ENCODE results near the gene ZNF33B.

Gene ZNF33B

DNA sequence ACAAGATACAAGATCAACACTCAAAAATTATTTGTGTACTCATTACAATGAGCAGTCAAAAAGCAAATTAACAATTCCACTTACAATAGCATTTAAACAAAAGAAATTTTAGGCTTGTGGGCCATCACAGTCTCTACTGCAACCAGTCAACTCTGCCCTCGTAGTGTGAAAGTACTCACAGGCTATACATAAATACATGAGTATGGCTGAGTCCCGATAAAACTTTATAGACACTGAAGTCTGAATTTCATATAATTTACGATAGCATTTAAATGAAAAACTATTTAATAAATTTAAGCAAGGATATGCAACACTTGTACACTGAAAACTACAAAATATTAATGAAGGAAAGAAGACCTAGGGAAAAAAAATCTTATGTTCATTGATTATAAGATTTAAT is 90.1 kb downstream of the ZNF33B start:
- H3K4me3 ChIP-seq (ENCODE audit: low read depth, low read length, poor library complexity, severe bottlenecking): no peak overlapping the region
- no peak overlapping the region for H3K4me2 ChIP-seq (ENCODE audit: low read length)
- H2AFZ ChIP-seq (ENCODE audit: low read length): no peak overlapping the region
- TF ChIP-seq, protein P1, sequence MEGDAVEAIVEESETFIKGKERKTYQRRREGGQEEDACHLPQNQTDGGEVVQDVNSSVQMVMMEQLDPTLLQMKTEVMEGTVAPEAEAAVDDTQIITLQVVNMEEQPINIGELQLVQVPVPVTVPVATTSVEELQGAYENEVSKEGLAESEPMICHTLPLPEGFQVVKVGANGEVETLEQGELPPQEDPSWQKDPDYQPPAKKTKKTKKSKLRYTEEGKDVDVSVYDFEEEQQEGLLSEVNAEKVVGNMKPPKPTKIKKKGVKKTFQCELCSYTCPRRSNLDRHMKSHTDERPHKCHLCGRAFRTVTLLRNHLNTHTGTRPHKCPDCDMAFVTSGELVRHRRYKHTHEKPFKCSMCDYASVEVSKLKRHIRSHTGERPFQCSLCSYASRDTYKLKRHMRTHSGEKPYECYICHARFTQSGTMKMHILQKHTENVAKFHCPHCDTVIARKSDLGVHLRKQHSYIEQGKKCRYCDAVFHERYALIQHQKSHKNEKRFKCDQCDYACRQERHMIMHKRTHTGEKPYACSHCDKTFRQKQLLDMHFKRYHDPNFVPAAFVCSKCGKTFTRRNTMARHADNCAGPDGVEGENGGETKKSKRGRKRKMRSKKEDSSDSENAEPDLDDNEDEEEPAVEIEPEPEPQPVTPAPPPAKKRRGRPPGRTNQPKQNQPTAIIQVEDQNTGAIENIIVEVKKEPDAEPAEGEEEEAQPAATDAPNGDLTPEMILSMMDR (IDR thresholded peaks at IDR 0.05; ENCODE audit: low read length): no peak
- no peak for TF ChIP-seq EZH2 (IDR thresholded peaks at IDR 0.05; ENCODE audit: borderline replicate concordance, low read length)
- peaks cover 24% of the 10 kb centered on the region for H3K4me1 ChIP-seq (ENCODE audit: insufficient read depth, low read length, severe bottlenecking)
- peaks cover 4% of the 10 kb centered on the region; the same call in 1 of the 2 replicates for H3K9me3 ChIP-seq (ENCODE audit: low read length)
- no peaks in the 10 kb centered on the region for H3K9me2 ChIP-seq (ENCODE audit: low read depth, low read length)
- peaks cover 66% of the 10 kb centered on the region for H3K36me3 ChIP-seq (ENCODE audit: insufficient read depth, low read length)
- no peaks in the 10 kb centered on the region for H4K20me1 ChIP-seq (ENCODE audit: insufficient read depth, low read length)
- H3K9ac ChIP-seq (ENCODE audit: low read length): no peak overlapping the region
- H3F3A ChIP-seq (ENCODE audit: insufficient read depth, low read length): no peaks in the 10 kb centered on the region
- H3K27me3 ChIP-seq (ENCODE audit: insufficient read depth, low read length): no peaks in the 10 kb centered on the region
- H3K79me2 ChIP-seq (ENCODE audit: insufficient read depth, low read length): peaks cover 22% of the 10 kb centered on the region; the same call in 1 of the 2 replicates
- no peak overlapping the region for H3K27ac ChIP-seq (ENCODE audit: low read depth, low read length, poor library complexity, severe bottlenecking)

DNA sequence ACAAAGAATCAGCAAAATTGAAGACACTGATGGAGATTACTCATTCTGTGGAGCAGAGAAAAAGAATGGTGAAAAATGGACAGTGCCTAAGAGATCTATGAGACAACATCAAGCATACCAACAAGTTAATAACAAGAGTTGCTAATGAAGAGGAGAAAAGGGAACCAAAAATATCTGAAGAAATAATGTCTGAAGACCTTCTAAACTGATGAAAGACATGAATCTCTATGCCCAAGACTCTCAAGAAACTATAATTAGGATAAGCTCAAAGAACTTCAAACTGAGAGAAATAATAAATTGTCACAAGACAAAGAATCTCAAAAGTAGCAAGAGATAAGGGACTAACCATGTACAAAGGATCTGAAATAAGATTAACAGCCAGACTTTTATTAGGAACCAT is 93.4 kb downstream of the ZNF33B start:
- Histone ChIP-seq H3F3A (ENCODE audit: insufficient read depth, low read length) (no peaks in the 10 kb centered on the region), H3K4me3 (ENCODE audit: low read depth, low read length, poor library complexity, severe bottlenecking) (no peak overlapping the region), H3K27ac (ENCODE audit: low read depth, low read length, poor library complexity, severe bottlenecking) (no peak overlapping the region), H3K4me1 (ENCODE audit: insufficient read depth, low read length, severe bottlenecking) (no peaks in the 10 kb centered on the region), H3K9me3 (ENCODE audit: low read length) (peaks cover 18% of the 10 kb centered on the region; the same call in 1 of the 2 replicates), H4K20me1 (ENCODE audit: insufficient read depth, low read length) (no peaks in the 10 kb centered on the region), H2AFZ (ENCODE audit: low read length) (no peak overlapping the region), H3K79me2 (ENCODE audit: insufficient read depth, low read length) (peaks cover 27% of the 10 kb centered on the region; the same call in 1 of the 2 replicates), H3K36me3 (ENCODE audit: insufficient read depth, low read length) (peaks cover 74% of the 10 kb centered on the region), H3K27me3 (ENCODE audit: insufficient read depth, low read length) (no peaks in the 10 kb centered on the region), H3K9ac (ENCODE audit: low read length) (no peak overlapping the region), H3K4me2 (ENCODE audit: low read length) (no peak overlapping the region), H3K9me2 (ENCODE audit: low read depth, low read length) (no peaks in the 10 kb centered on the region)
- TF ChIP-seq EZH2 (IDR thresholded peaks at IDR 0.05; ENCODE audit: borderline replicate concordance, low read length): no peak
- TF ChIP-seq, protein P1 (IDR thresholded peaks at IDR 0.05; ENCODE audit: low read length): no peak

- H3K27ac ChIP-seq (ENCODE audit: low read depth, low read length, poor library complexity, severe bottlenecking): no peak overlapping the region
- no peak for TF ChIP-seq EZH2 (IDR thresholded peaks at IDR 0.05; ENCODE audit: borderline replicate concordance, low read length)
- TF ChIP-seq, protein P1 (IDR thresholded peaks at IDR 0.05; ENCODE audit: low read length): no peak
- H3K36me3 ChIP-seq (ENCODE audit: insufficient read depth, low read length): peaks cover 74% of the 10 kb centered on the region
- H4K20me1 ChIP-seq (ENCODE audit: insufficient read depth, low read length): no peaks in the 10 kb centered on the region
- H3K9me2 ChIP-seq (ENCODE audit: low read depth, low read length): no peaks in the 10 kb centered on the region
- no peak overlapping the region for H3K4me3 ChIP-seq (ENCODE audit: low read depth, low read length, poor library complexity, severe bottlenecking)
- H2AFZ ChIP-seq (ENCODE audit: low read length): no peak overlapping the region
- peaks cover 27% of the 10 kb centered on the region; the same call in 1 of the 2 replicates for H3K79me2 ChIP-seq (ENCODE audit: insufficient read depth, low read length)
- no peaks in the 10 kb centered on the region for H3F3A ChIP-seq (ENCODE audit: insufficient read depth, low read length)
- H3K9ac ChIP-seq (ENCODE audit: low read length): no peak overlapping the region
- no peak overlapping the region for H3K4me2 ChIP-seq (ENCODE audit: low read length)
- no peaks in the 10 kb centered on the region for H3K27me3 ChIP-seq (ENCODE audit: insufficient read depth, low read length)
- H3K4me1 ChIP-seq (ENCODE audit: insufficient read depth, low read length, severe bottlenecking): no peaks in the 10 kb centered on the region
- H3K9me3 ChIP-seq (ENCODE audit: low read length): peaks cover 18% of the 10 kb centered on the region; the same call in 1 of the 2 replicates
These were observed 94.5 kb downstream of the ZNF33B start for GRCh38 chr10:42543840-42544372.

All from OCI-LY1 (cell line).